Loucy (cell line): ENCODE data around the gene NARF.

Source experiments
- CTCF ChIP-seq: fragments of 200-600 bp; sonication (generic); conservative IDR thresholded peaks from 2 replicates; pipeline ENCODE4 v1.5.1; 2014; ENCODE audit warnings: mild to moderate bottlenecking, antibody characterized with exemption, low read length
- EZH2phosphoT487 ChIP-seq: fragments of 200-600 bp; IDR thresholded peaks from 2 replicates; pipeline ENCODE4 v1.6.1; 2018; ENCODE audit warnings: antibody characterized with exemption, mild to moderate bottlenecking, moderate library complexity, borderline replicate concordance

DNA sequence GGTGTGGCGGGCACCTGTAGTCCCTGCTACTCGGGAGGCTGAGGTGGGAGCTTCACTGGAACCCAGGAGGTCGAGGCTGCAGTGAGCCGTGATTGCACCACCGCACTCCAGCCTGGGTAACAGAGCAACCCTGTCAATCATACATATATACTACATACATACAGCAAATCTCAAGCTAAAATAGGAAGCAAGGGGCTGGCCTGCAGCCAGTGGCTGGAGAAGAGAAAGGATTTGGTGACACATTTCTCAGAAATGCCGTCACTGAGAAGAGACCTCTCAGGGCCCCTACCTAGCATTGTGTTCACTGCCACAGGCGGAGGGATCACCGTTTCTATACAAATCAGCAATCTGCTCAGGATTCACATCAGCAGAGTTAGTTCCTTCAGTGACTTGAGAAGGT is 16.9 kb downstream of the NARF start:
- TF ChIP-seq CTCF (no peak), EZH2phosphoT487 (no peak)
